ENCODE data around the gene DHX35.
A peak's percentile ranks its signal among the peaks of the same experiment; 100 is the strongest.
"Not testable (repeated sequence)": the region's sequence is repeated elsewhere in the genome, so short reads cannot be mapped to it uniquely, and the experiment has no call there.

DHX35 gene

DNA sequence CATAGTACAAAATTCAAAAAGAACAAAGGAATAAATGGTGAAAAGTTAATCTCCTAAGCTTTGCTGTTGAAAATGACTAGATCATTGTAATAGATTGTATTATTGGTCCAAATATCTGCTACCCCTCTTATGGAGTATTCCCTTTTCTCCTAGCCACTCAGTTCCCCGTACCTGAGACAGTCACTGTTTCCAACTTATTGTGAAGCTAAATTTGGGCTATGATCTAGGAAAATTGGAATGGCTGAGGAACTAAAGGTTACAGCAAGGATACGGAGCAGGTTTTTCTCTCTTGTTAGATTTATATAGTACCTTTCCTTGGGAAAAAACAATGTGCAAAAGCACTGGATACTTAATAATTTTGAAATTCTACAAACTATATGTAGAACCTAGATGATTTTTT is 17.3 kb downstream of the DHX35 start:
- DNase-seq (ENCODE audit: low read depth): no peak

DNA sequence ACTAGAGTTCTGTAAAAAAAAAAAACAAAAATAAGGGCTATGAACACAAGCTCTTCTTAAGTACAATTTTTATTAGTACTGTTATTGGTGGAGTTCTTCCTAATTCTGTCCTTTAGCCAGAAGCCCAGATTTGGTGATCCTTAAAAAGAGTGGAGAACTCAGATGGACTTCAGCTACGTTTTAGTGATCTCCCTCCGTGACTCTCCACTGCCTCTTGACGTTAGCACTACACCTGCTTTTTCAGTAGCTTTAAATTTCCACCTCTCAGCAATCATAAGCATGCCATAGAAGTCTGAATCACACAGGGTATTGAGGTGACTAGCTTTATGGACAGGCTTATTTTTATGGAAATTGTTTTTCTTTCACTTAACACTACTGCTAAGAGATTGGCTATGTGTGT is 17.7 kb downstream of the DHX35 start:
- DNase-seq (ENCODE audit: low read depth): no peak

DNA sequence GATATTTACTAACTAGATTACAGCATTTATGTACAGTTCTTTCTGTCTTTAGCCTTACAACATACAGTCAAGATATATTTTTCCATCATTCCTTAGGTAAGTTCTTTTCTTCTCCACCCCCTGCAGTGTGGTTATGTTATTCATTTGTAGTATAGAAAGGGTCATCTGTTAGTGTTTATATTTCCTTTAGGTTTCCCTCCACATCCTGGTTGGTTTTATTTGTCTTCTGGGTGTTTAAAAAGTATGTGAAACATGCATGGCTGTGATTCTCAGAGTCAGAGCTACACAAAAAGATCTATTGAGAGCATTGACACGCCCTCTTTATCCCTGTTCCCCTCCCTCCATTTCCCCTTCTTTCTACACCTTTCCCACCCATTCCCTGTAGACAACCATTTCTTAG is 20.1 kb downstream of the DHX35 start:
- no peak for DNase-seq (ENCODE audit: low read depth)

DNA sequence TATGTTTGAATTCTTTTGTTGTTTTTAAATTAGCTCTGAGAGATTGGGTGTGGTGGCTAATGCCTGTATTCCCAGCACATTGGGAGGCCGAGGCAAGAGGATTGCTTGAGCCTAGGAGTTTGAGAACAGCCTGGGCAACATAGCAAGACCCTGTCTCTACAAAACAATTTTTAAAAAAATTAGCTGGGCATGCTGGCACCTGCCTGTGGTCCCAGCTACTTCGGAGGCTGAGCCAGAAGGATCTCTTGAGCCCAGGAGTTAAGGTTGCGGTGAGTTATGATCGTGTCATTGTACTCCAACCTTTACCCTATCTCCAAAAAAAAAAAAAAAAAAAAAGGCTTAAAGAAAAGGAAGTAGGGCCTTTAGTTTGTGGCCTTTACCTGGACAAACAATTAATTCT is 22.9 kb downstream of the DHX35 start:
- no peak for DNase-seq (ENCODE audit: low read depth)

DNA sequence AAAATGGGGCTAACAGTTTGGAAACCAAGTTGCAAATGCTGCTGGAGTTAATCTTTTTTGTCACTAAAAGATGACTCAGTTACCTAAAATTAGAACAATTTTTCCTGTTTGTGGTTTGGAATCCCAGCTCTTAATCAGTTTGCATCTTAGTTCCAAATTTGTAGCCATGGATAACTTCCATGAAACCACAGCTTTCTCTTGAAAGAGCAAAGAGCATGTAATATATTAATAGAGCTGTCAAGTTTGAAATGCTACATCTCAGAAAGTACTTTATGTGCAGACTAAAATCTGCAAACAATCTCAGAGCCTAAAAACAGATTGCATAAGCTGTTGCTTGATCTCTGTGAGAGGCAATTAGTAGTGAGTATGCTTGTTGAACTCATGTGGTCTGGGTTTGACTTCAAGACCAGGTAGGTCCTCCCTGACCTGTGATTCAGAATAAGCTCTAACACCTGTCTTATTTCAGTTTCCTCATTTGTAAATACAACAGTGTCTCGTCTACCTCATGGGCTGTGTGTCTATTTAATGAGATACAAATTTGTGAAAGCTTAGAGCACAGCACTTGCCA is 23.5 kb downstream of the DHX35 start:
- DNase-seq (ENCODE audit: low read depth): no peak

DNA sequence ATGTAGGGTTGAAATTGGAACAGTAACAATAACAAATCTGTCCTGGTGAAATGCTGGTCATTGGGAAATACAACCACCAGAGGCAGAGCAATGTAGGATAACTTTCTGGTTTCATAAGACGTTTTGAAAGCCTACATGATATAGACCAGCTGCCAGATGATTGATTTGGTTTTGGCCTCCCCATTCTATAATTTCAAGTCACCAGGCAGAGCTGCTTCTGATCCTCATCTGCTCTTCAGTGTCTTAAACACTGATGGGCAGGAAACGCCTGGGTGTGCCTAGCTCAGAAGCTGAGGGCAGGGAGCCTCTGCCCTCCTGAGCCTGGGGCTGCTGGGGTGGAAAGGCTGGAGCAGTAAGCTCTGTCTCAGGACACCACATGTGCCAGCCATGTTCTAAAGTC is 24.5 kb downstream of the DHX35 start:
- no peak for DNase-seq (ENCODE audit: low read depth)

DNA sequence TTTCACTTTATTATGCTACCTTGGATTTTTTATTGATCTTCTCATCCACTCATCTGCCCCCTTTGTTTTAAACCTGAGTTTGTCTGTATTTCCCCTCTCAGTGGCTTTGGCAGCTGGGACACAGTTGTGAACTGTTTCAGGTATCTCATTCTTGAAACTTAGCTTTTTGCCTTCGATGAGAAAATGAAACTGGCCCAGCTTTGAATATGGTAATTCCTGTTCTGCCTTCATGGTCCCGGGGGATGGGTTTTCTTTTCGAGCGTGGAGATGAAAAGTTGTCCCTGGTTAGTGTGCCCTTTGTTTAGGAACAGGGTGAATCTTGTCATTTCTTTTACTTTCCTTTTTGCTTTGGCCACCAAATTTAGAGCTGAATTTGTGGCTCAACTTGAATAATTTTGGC is 25.6 kb downstream of the DHX35 start:
- no peak for DNase-seq (ENCODE audit: low read depth)

DNA sequence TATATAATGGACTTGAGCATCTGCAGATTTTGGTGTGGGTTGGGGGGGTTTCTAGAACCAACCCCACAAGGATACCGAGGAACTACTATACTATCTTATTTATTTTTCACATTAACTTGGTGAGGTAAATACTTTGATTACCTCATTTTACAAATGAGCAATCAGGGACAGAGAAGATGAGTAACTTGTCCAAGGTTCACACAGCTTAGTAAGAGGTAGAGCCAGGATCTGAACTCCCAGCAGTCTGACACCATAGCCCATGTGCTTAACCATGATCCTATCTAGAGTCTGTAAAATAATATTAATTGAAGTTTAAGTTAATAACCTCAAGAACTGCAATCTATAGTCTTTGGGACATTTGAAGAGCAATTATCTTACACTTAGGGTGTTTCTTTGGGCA is 28.6 kb downstream of the DHX35 start:
- no peak for DNase-seq (ENCODE audit: low read depth)

DNA sequence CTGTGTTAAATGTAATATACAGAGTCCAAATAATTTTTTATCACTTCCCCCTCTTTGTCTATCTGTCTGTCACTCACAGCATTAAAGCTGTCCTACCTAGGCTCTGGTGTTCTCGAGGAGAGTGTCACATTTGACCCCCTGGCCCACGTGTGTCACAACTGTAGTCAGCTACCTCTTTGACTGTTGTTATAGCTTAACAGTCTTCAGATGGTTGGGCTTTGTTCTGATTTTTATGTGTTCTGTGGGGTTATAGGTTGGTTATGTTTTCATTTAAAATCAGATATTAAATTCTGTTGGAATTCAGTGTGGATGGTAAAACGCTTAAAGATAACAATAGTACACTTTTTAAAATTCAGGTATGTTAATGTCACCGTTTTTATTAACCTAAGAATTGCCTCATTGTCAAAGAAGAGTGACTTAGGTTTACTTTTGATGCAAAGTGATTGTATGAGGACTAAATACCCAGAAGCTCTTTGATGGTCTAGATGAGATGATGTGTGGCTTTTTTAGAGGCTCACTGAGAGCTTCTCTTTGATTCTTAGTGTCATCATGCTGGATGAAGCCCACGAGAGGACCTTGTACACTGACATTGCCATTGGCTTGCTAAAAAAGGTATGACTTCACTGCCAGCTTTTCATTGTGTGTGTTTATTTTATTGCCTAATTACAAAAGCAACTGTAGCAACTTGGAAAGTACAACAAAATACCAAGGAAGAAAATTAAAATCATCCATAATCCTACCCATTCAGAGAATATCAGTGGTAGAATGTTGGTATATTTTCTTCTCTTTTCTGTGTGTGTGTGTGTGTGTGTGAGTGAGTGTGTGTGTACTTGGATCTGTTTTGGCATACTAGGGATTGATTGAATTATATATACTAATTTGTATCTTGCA is 29.9 kb downstream of the DHX35 start:
- DNase-seq (ENCODE audit: low read depth): no peak

DNA sequence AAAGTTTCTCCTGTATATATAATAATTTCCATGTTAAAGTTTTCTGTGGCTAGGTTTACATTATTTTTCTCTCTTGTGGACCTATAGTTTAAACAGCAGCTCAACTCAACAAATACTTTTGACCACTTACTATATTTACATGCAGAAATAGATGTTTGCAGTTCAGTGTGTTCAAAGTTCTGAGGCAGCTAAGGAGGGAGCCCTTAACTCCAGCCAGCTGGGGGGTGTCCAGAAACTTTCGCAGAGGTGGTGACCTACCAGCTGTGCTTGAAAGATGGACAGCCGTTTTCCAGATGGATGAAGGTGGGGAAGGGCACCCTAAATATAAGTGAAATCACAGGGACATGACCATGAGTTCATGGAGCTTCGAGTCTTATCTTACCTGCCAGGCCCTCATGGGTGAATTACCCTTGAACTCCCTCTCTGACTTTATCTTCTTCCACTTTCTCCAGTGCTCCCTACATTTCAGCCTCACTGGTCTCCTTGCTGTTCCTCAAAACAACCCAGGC is 33.4 kb downstream of the DHX35 start:
- DNase-seq (ENCODE audit: low read depth): no peak

DNA sequence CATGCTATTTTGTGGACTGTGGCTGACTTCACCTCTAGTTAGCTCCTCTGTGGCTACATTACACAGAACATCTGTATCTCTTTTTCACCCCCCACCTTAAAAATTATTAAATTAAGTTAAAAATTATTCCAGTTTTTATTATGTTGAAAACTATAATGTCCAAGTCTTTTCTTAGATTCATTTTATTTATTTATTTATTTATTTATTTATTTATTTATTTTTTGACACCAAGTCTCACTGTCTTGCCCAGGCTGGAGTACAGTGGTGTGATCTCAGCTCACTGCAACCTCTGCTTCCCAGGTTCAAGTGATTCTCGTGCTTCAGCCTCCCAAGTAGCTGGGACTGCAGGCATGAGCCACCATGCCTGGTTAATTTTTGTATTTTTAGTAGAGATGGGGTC is 34.7 kb downstream of the DHX35 start:
- not testable (repeated sequence) for DNase-seq (ENCODE audit: low read depth)

DNA sequence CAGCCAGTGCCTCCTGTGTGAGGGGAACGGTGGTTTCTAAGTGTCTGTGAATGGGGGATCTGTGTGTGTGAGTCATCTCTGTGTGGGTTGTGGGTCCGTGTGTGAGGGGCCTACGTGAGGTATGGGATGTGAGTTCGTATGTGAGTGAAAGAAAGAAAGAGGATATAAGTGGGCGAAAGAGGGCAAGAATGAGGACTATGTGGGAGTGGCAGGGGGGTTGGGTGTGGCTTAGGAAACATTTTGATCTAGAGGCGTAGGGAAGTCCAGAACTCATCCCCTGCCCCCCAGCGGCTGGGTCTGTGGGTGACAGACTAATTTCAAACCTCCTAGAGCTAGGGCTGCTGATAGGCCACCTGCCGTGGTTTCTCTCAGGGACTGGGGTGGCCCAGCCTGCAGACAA is 35.5 kb downstream of the DHX35 start:
- DNase-seq (ENCODE audit: low read depth): no peak

DNA sequence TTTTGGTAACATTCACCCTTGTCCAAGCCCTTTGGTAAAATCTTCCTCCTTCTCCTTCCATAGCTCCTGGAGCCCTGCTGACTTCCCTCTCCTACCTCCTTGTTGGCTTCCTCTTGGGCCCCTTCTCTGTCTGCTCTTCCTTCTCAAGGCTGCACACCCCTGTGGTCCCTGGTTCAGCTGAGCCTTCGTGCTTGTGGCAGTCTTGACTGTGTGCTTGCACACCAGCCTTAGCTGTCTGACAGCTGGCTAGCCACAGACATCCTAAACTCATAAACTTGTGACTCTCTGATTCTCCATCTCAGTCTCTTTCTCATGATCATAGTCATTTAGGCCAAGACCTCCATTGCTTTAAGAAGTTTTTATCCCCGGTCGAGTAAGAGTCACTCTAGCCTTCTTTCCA is 37.1 kb downstream of the DHX35 start:
- DNase-seq (ENCODE audit: low read depth): no peak

DNA sequence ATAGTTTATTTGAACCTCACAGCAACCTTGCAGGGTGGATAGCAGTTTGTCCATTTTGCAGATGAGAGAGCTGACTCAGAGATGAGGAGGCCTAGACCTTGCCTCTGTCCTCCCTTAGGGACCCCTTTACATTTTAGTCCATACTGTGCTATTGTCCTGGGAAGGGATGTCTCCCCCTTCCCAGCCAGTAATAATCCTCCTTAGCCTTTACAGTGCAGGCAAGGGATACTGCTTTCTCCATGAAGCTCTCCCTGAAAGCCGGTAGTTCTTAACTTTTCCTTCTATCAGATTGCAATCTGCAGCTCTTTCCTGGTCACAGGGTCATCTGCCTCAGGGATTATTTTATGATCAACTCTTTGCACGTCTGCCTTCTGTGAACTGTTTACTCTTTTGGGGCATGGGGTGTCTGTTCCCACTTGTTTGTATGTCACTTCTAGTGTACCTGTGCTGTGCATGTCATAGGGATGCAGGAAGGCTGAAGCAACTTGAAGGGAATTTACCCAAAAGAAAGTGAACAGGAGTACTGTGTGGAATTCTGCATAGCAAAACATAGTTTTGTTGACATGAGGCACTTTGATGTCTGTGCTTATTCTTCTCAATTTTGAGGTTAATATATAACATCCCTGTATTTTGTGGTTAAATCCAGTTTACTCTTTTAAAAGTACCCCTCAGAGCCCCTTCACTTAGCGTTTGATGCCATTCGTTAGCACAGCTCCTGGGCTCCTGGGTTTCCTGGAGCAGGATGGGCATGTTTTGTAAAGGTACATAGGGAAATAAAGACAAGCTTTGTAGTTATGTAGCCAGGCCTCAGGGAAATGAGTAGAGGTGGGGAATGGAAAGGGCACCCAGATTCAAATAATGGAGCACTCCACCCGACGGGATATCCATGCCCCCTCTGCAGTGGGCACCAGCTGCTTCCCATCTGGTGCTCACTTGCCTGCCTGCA is 38.1 kb downstream of the DHX35 start:
- no peak for DNase-seq (ENCODE audit: low read depth)

DNA sequence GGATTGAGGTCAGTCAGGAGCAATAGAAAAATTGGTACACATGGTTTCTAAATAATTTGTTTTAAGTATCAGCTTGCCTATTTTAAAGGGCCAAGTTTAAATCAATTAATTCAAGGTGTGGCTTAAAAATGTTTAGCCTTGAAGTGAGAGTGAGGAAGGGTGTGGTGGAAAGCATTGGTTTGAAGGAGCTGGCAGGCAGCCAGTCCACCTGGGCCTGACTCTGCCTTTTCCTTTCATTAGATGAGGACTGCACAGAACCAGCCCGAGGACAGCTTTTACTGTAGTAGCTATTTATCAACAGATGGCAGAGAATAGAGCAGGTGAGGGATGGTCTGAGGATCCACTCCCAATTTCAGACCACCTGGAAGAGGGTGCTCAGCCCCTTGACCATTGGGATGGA is 42.4 kb downstream of the DHX35 start:
- DNase-seq (ENCODE audit: low read depth): peak; percentile 27

DNA sequence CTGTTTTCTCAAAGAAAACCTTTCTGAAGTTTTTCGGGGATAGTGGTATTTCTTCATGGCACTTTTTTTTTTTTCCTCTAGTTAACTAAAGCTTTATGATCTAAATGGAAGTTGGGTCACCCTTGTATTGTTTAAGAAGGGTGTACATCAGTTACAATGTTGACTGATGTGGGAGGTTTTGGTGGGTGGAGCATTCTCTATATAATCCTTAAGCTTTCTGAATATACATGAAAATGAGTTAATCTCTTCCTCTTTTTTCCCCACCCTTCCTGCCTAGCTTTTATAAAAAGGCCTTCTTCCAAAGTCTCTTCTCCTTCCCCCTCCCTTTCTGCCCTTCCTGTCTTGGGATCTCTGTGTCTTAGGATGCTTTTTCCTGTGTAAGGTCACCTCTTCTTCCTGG is 47.2 kb downstream of the DHX35 start:
- no peak for DNase-seq (ENCODE audit: low read depth)

DNA sequence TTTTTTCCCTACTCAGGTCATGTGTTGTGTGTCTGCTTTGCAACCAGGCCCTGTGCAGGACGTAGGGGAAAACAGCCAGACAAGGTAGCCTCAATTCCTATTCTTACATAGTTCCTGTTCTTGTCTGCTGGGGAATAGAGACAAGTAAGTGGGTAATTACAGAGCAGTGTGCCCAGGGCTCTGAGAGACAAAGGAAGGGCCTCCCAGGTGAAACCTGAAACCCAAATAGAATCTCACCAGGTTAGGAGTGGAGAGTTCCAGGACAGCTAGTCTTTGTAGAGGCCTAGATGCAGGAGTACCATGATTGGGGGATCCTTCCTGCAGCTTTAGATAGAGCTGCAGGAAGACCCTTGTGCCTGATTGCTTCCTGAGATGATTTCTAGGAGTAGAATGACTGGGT is 48.4 kb downstream of the DHX35 start:
- no peak for DNase-seq (ENCODE audit: low read depth)

DNA sequence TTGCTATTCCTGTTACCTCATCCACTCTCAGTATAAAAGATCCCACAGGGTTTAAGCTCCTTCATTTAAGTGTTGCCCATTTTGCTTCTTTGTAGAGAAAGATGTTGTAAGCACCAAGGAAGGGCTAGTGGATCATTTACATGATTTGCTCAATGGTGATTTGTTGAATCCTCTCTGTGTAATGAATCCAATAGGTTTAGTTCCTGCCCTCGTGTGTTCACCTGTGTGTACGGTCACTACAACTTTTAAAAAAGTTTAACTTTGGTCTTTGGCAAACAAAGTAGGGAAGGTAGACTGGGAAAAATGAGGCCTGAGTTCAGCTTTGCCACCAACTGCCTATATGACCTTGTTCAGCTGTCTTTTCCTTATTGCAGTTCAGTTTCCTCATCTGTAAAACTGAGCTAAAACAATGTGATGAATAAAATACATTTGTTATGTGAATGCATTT is 51.5 kb downstream of the DHX35 start:
- no peak for DNase-seq (ENCODE audit: low read depth)

DNA sequence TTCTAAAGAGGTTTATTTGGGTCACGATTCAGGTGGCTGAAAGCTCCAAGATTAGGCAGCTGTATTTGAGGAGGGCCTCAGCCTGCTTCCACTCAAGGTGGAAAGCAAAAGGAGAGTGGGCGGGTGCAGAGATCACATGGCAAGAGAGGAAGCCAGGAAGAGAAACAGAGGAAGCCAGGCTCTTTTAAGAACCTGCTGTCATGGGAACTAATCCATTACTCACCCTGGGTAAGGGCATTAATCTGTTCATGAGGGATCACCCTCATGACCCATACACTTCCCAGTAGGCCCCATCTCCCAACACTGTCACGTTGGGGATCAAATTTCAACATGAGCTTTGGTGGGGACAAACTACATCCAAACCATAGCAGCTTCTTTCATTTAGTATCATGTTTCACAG is 53.9 kb downstream of the DHX35 start:
- no peak for DNase-seq (ENCODE audit: low read depth)

DNA sequence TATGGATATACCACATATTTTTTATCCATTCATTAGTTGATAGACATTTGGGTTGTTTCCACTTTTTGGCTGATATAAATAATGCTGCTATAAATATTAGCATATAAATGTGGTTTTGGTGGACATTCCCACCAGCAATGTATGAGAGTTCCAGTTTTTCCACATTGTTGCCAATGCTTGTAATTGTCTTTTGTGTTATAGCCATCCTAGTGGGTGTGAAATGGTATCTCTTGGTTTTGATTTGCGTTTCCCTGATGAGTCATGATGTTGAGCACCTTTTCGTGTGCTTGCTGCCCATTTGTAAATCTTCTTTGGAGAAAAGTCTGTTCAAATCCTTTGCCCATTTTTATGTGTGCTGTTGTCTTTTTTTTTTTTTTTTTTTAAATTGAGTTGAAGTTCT is 54.4 kb downstream of the DHX35 start:
- DNase-seq (ENCODE audit: low read depth): no peak

DNA sequence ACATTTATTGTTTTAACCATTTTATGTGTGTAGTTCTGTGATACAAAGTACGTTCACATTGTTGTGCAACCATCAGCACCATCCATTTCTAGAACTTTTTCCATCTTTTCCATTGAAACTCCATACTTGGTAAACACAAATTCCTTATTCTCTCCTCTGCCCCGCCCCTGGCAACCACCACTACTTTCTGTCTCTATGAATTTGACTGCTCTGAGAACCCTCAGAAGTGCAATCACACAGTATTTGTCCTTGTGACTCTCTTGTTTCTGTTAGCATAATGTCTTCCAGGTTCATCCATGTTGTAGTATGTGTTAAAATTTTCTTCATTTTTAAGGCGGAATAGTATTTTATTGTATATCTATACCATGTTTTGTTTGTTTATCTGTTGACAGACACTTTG is 56.9 kb downstream of the DHX35 start:
- no peak for DNase-seq (ENCODE audit: low read depth)

DNA sequence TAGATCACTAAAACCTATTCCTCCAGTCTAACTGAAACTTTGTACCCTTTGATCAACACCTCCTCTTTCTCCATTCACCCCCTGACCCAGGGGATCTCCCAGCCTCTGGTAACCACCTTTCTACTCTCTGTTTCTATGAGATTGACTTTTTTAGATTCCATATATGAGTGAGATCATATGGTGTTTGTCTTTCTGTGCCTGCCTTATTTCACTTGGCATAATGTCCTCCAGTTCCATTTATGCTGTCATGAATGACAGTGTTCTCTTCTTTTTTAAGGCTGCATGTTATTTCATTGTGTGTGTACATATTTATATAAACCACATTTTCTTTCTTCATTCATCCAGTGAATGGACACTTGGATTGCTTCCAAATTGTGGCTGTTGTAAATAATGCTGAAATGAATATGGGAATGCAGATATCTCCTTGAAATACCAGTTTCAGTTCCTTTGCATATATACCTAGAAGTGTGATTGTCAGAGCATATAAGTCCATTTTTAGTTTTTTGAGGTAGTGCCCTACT is 57.7 kb downstream of the DHX35 start:
- no peak for DNase-seq (ENCODE audit: low read depth)
